ENCODE data around the gene PUS10. TPM values are rescaled to one million over a fixed set of nuclear protein-coding genes. Genes with fewer than 3 reads are reported as not detected.
"Not testable (repeated sequence)": the region's sequence is repeated elsewhere in the genome, so short reads cannot be mapped to it uniquely, and the experiment has no call there.

Gene PUS10
- total and polyA plus RNA-seq, 4 donors: 4.3 to 11.4 (median 6.8) TPM

DNA sequence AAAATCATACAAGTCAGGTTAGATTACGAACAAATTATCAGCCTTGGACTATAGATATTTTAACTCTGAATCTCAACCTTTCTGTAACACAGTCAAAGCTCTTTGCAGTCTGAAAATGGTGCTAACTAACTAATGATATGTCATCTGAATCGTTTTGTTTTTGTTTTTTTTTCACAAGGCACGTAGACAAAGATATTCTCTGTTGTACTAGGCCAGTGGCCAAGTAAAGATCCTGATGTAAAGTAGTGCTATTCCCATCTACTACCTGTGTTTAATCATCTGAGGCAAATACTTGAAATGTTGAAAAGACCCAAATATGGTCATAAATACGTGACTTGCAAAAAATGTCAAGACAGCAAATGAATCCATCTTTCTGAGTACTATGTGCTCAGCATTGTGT is 71.0 kb downstream of the PUS10 start:
- Histone ChIP-seq H3K9me3 (ENCODE audit: control insufficient read depth, insufficient read depth, low read length) (no peaks in the 10 kb centered on the region), H3K4me3 (ENCODE audit: low read depth, low read length) (no peak overlapping the region), H3K27ac (ENCODE audit: low read depth, low read length) (no peak overlapping the region), H3K27me3 (ENCODE audit: control insufficient read depth, insufficient read depth, low read length) (no peaks in the 10 kb centered on the region), H3K36me3 (ENCODE audit: control insufficient read depth, insufficient read depth, low read length) (no peaks in the 10 kb centered on the region), H3K4me1 (ENCODE audit: control insufficient read depth, insufficient read depth, low read length) (no peaks in the 10 kb centered on the region)
- no peak for DNase-seq (ENCODE audit: low read depth in 4 of 6, low spot score in 6 of 6)
- no CpG with 5 or more reads among the region's 4 CpGs for WGBS (ENCODE audit: insufficient coverage)

GRCh38 chr2:60945341-60945740 is 72.7 kb downstream of the PUS10 start:
- WGBS (ENCODE audit: insufficient coverage): no CpG with 5 or more reads among the region's 2 CpGs
- Histone ChIP-seq H3K4me1 (ENCODE audit: control insufficient read depth, insufficient read depth, low read length) (no peaks in the 10 kb centered on the region), H3K9me3 (ENCODE audit: control insufficient read depth, insufficient read depth, low read length) (no peaks in the 10 kb centered on the region), H3K4me3 (ENCODE audit: low read depth, low read length) (no peak overlapping the region), H3K27ac (ENCODE audit: low read depth, low read length) (no peak overlapping the region), H3K27me3 (ENCODE audit: control insufficient read depth, insufficient read depth, low read length) (no peaks in the 10 kb centered on the region), H3K36me3 (ENCODE audit: control insufficient read depth, insufficient read depth, low read length) (no peaks in the 10 kb centered on the region)
- no peak for DNase-seq (ENCODE audit: low read depth in 4 of 6, low spot score in 6 of 6)

DNA sequence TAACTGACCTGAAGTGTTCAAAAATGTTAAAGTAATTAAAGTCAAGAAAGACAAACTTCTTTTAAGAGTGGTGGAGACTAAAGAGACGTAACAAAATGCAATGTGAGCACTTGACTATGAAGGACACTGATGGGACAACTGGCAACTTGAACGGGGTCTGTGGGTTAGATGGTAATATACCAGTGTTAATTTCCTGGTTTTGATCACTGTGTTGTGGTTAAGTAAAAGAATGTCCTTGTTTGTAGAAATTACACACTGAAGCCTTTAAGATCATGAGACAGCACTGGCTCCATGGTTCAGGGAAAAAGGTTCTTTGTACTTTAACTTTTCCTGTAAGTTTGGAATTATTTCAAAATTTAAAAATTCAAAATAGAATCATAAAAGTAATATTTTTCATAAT is 78.4 kb downstream of the PUS10 start:
- no peak for DNase-seq (ENCODE audit: low read depth in 4 of 6, low spot score in 6 of 6)
- H3K27me3 ChIP-seq (ENCODE audit: control insufficient read depth, insufficient read depth, low read length): no peaks in the 10 kb centered on the region
- no peaks in the 10 kb centered on the region for H3K36me3 ChIP-seq (ENCODE audit: control insufficient read depth, insufficient read depth, low read length)
- H3K4me3 ChIP-seq (ENCODE audit: low read depth, low read length): no peak overlapping the region
- 74% methylated on average over 2 of the region's 2 CpGs for WGBS (ENCODE audit: insufficient coverage)
- no peaks in the 10 kb centered on the region for H3K9me3 ChIP-seq (ENCODE audit: control insufficient read depth, insufficient read depth, low read length)
- no peaks in the 10 kb centered on the region for H3K4me1 ChIP-seq (ENCODE audit: control insufficient read depth, insufficient read depth, low read length)
- H3K27ac ChIP-seq (ENCODE audit: low read depth, low read length): no peak overlapping the region

DNA sequence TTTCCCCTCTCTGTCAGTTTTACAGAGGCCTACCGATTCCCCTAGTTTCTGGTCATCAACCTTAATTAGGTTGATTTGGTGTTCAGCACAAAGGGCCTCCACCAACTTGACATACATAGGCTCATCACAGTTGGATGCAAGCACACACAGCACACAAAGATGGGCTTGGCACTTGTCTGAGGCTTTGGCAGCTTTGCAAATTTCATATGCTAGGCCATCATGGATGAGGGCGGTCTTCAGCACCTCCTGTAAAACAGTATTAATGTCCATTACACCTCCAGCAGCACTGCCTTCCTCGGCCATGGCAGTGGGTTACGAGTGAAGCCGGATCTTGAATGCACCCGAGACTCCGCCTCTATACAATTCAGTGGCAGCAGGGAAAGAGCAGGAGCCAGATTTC is 79.8 kb downstream of the PUS10 start:
- Histone ChIP-seq H3K27me3 (ENCODE audit: control insufficient read depth, insufficient read depth, low read length) (no peaks in the 10 kb centered on the region), H3K9me3 (ENCODE audit: control insufficient read depth, insufficient read depth, low read length) (no peaks in the 10 kb centered on the region), H3K27ac (ENCODE audit: low read depth, low read length) (no peak overlapping the region), H3K4me1 (ENCODE audit: control insufficient read depth, insufficient read depth, low read length) (no peaks in the 10 kb centered on the region), H3K36me3 (ENCODE audit: control insufficient read depth, insufficient read depth, low read length) (no peaks in the 10 kb centered on the region), H3K4me3 (ENCODE audit: low read depth, low read length) (no peak overlapping the region)
- WGBS (ENCODE audit: insufficient coverage): 98% methylated on average over 6 of the region's 7 CpGs
- DNase-seq (ENCODE audit: low read depth in 4 of 6, low spot score in 6 of 6): no peak

GRCh38 chr2:60936757-60937156 is 81.3 kb downstream of the PUS10 start:
- no peaks in the 10 kb centered on the region for H3K9me3 ChIP-seq (ENCODE audit: control insufficient read depth, insufficient read depth, low read length)
- no peaks in the 10 kb centered on the region for H3K4me1 ChIP-seq (ENCODE audit: control insufficient read depth, insufficient read depth, low read length)
- no peak overlapping the region for H3K27ac ChIP-seq (ENCODE audit: low read depth, low read length)
- DNase-seq (ENCODE audit: low read depth in 4 of 6, low spot score in 6 of 6): peak in 1 of 6 donors; percentile 3
- 89% methylated on average over 5 of the region's 5 CpGs for WGBS (ENCODE audit: insufficient coverage)
- no peak overlapping the region for H3K4me3 ChIP-seq (ENCODE audit: low read depth, low read length)
- H3K36me3 ChIP-seq (ENCODE audit: control insufficient read depth, insufficient read depth, low read length): no peaks in the 10 kb centered on the region
- no peaks in the 10 kb centered on the region for H3K27me3 ChIP-seq (ENCODE audit: control insufficient read depth, insufficient read depth, low read length)

DNA sequence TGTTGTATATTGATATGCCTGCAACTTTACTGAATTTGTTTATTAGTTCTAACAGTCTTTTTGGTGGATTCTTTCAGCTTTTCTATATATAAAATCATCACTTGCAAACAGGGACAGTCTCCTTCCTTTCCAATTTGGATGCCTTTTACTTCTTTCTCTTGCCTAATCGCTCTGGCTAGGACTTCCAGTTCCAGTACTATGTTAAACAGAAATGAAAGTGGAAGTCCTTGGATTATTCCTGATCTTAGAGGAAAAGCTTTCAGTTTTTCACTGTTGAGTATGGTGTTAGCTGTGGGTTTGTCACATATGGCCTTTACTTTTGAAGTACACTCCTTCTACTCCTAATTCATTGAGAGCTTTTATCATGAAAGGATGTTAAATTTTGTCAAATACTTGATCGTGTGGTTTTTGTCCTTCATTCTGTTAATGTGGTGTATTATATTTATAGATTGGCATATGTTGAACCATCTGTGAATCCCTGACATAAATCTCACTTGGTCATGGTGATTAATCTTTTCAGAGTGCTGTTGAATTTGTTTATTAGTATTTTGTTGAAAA is 83.8 kb downstream of the PUS10 start:
- no peaks in the 10 kb centered on the region for H3K36me3 ChIP-seq (ENCODE audit: control insufficient read depth, insufficient read depth, low read length)
- no peak overlapping the region for H3K4me3 ChIP-seq (ENCODE audit: low read depth, low read length)
- H3K27me3 ChIP-seq (ENCODE audit: control insufficient read depth, insufficient read depth, low read length): no peaks in the 10 kb centered on the region
- no peaks in the 10 kb centered on the region for H3K4me1 ChIP-seq (ENCODE audit: control insufficient read depth, insufficient read depth, low read length)
- no peak overlapping the region for H3K27ac ChIP-seq (ENCODE audit: low read depth, low read length)
- 100% methylated on average over 1 of the region's 2 CpGs for WGBS (ENCODE audit: insufficient coverage)
- H3K9me3 ChIP-seq (ENCODE audit: control insufficient read depth, insufficient read depth, low read length): no peaks in the 10 kb centered on the region
- DNase-seq (ENCODE audit: low read depth in 4 of 6, low spot score in 6 of 6): peak in 1 of 6 donors; percentile 3

- Histone ChIP-seq H3K4me3 (ENCODE audit: low read depth, low read length) (no peak overlapping the region), H3K27ac (ENCODE audit: low read depth, low read length) (no peak overlapping the region), H3K36me3 (ENCODE audit: control insufficient read depth, insufficient read depth, low read length) (no peaks in the 10 kb centered on the region), H3K27me3 (ENCODE audit: control insufficient read depth, insufficient read depth, low read length) (no peaks in the 10 kb centered on the region), H3K4me1 (ENCODE audit: control insufficient read depth, insufficient read depth, low read length) (no peaks in the 10 kb centered on the region), H3K9me3 (ENCODE audit: control insufficient read depth, insufficient read depth, low read length) (no peaks in the 10 kb centered on the region)
- no peak for DNase-seq (ENCODE audit: low read depth in 4 of 6, low spot score in 6 of 6)
- WGBS (ENCODE audit: insufficient coverage): no CpG with 5 or more reads among the region's 3 CpGs
These were observed 85.1 kb downstream of the PUS10 start for GRCh38 chr2:60932954-60933353.

- H3K27ac ChIP-seq (ENCODE audit: low read depth, low read length); H3K36me3 ChIP-seq (ENCODE audit: control insufficient read depth, insufficient read depth, low read length); H3K27me3 ChIP-seq (ENCODE audit: control insufficient read depth, insufficient read depth, low read length); H3K4me1 ChIP-seq (ENCODE audit: control insufficient read depth, insufficient read depth, low read length); H3K4me3 ChIP-seq (ENCODE audit: low read depth, low read length); H3K9me3 ChIP-seq (ENCODE audit: control insufficient read depth, insufficient read depth, low read length); DNase-seq (ENCODE audit: low read depth in 4 of 6, low spot score in 6 of 6): not testable (repeated sequence)
- WGBS (ENCODE audit: insufficient coverage): 100% methylated on average over 3 of the region's 5 CpGs
These were observed 86.0 kb downstream of the PUS10 start for GRCh38 chr2:60932061-60932460.

DNA sequence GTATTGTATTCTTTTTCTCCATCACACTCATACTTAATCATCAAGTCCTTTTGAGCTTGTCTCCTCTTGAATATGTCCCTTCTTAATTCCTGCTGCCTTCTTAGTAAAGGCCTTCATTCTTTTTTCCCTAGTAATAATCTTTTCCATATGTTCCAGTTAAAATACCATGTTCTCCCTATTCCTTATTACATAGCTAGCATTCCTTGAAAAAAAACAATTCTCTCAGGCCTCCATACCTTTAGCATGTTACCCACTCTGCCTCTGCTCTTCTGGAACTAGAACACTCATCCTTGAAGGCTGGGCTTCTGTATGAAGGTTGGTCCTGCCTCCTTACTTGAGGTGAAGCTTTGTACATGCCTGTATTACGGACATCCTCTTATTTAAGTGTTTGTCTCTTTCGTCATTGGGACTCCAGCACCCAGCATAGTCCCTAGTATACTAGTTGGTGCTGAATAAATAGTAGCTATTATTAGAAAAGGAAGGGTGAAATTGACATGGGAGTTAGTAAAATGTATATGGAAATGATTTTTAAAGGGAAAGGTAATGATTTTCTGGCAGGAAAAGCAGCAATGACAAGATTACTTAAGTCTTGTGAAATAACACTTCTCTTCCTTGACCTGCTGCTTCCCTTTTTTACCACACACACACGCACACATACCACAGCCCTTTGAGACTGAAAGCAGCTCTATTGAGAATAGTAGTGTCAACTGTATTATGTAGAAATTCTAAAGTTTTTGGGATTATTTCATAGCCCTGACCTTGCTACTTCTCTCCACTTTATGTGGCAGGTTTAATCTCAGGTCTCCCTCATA is 91.1 kb downstream of the PUS10 start:
- no peak for DNase-seq (ENCODE audit: low read depth in 4 of 6, low spot score in 6 of 6)

More for the DNA sequence above, 91.1 kb downstream of the PUS10 start:
- Histone ChIP-seq H3K9me3 (ENCODE audit: control insufficient read depth, insufficient read depth, low read length) (no peaks in the 10 kb centered on the region), H3K27me3 (ENCODE audit: control insufficient read depth, insufficient read depth, low read length) (no peaks in the 10 kb centered on the region), H3K36me3 (ENCODE audit: control insufficient read depth, insufficient read depth, low read length) (peaks cover under 1% of the 10 kb centered on the region), H3K4me1 (ENCODE audit: control insufficient read depth, insufficient read depth, low read length) (no peaks in the 10 kb centered on the region), H3K27ac (ENCODE audit: low read depth, low read length) (no peak overlapping the region), H3K4me3 (ENCODE audit: low read depth, low read length) (no peak overlapping the region)
- WGBS (ENCODE audit: insufficient coverage): no CpG with 5 or more reads among the region's 3 CpGs
